Measurements from ENCODE around the gene SYNGAP1. TPM values are rescaled to one million over a fixed set of nuclear protein-coding genes. Genes with fewer than 3 reads are reported as not detected.

The SYNGAP1 gene
- total RNA-seq, 1 donor from 2014 or later = 36.1 TPM

- H3K27me3 Mint-ChIP-seq (ENCODE audit: low read depth, unreplicated experiment) = no peaks in the 10 kb centered on the region
- Histone ChIP-seq H3K79me2 (ENCODE audit: insufficient read depth, low read length) (peaks cover 51% of the 10 kb centered on the region), H3K9me3 (ENCODE audit: insufficient read depth, low read depth, low read length) (no peaks in the 10 kb centered on the region), H3K27ac (ENCODE audit: low read depth, low read length) (peak overlapping the region; percentile 77), H3K36me3 (ENCODE audit: insufficient read depth, low read length) (no peaks in the 10 kb centered on the region), H3K9ac (ENCODE audit: low read length) (peak overlapping the region; percentile 83), H3K4me1 (ENCODE audit: insufficient read depth, low read length) (peaks cover 13% of the 10 kb centered on the region), H3K4me2 (ENCODE audit: low read length) (peak overlapping the region; percentile 88), H3K4me3 (ENCODE audit: insufficient read depth, low read depth, low read length) (peak overlapping the region; percentile 88), H2AFZ (ENCODE audit: low read depth, low read length) (peak overlapping the region; percentile 72), H4K20me1 (ENCODE audit: insufficient read depth, low read length) (no peaks in the 10 kb centered on the region), H3K27me3 (ENCODE audit: insufficient read depth, low read length) (no peaks in the 10 kb centered on the region)
- peaks cover 6% of the 10 kb centered on the region for H3K4me1 Mint-ChIP-seq (ENCODE audit: low read depth, unreplicated experiment)
- FAIRE-seq (no peak), DNase-seq (ENCODE audit: low read depth) (peak; percentile 26)
- peak overlapping the region; percentile 64 for H3K27ac Mint-ChIP-seq (ENCODE audit: unreplicated experiment)
- peak overlapping the region; percentile 81 for H3K4me3 Mint-ChIP-seq (ENCODE audit: unreplicated experiment)
- H3K9me3 Mint-ChIP-seq (ENCODE audit: unreplicated experiment) = no peaks in the 10 kb centered on the region
- TF ChIP-seq CTCF (IDR thresholded peaks at IDR 0.05; ENCODE audit: insufficient read depth, low read depth, low read length) (no peak), EZH2 (IDR thresholded peaks at IDR 0.05; ENCODE audit: insufficient read depth, low read length) (no peak)
- no peaks in the 10 kb centered on the region for H3K36me3 Mint-ChIP-seq (ENCODE audit: low read depth, unreplicated experiment)
These were observed 27.8 kb upstream of the SYNGAP1 start for GRCh38 chr6:33391922-33392594.

- no peaks in the 10 kb centered on the region for H3K36me3 Mint-ChIP-seq (ENCODE audit: low read depth, unreplicated experiment)
- Histone ChIP-seq H3K79me2 (ENCODE audit: insufficient read depth, low read length) (peaks cover 55% of the 10 kb centered on the region), H4K20me1 (ENCODE audit: insufficient read depth, low read length) (peaks cover 2% of the 10 kb centered on the region), H3K27ac (ENCODE audit: low read depth, low read length) (peak overlapping the region; percentile 77), H3K9me3 (ENCODE audit: insufficient read depth, low read depth, low read length) (no peaks in the 10 kb centered on the region), H3K36me3 (ENCODE audit: insufficient read depth, low read length) (no peaks in the 10 kb centered on the region), H3K27me3 (ENCODE audit: insufficient read depth, low read length) (no peaks in the 10 kb centered on the region), H3K4me1 (ENCODE audit: insufficient read depth, low read length) (peaks cover 13% of the 10 kb centered on the region), H3K4me3 (ENCODE audit: insufficient read depth, low read depth, low read length) (peak overlapping the region; percentile 88), H3K9ac (ENCODE audit: low read length) (peak overlapping the region; percentile 83), H2AFZ (ENCODE audit: low read depth, low read length) (peak overlapping the region; percentile 72), H3K4me2 (ENCODE audit: low read length) (peak overlapping the region; percentile 88)
- peaks cover 6% of the 10 kb centered on the region for H3K4me1 Mint-ChIP-seq (ENCODE audit: low read depth, unreplicated experiment)
- no peak for TF ChIP-seq CTCF (IDR thresholded peaks at IDR 0.05; ENCODE audit: insufficient read depth, low read depth, low read length)
- no peak for TF ChIP-seq EZH2 (IDR thresholded peaks at IDR 0.05; ENCODE audit: insufficient read depth, low read length)
- no peaks in the 10 kb centered on the region for H3K9me3 Mint-ChIP-seq (ENCODE audit: unreplicated experiment)
- DNase-seq (ENCODE audit: low read depth) (no peak), FAIRE-seq (no peak)
- H3K4me3 Mint-ChIP-seq (ENCODE audit: unreplicated experiment) = peak overlapping the region; percentile 81
- no peaks in the 10 kb centered on the region for H3K27me3 Mint-ChIP-seq (ENCODE audit: low read depth, unreplicated experiment)
- H3K27ac Mint-ChIP-seq (ENCODE audit: unreplicated experiment) = peak overlapping the region; percentile 2
These were observed 27.3 kb upstream of the SYNGAP1 start for GRCh38 chr6:33392595-33392948.

GRCh38 chr6:33392979-33393378 lies 26.9 kb upstream of the SYNGAP1 start:
- Histone ChIP-seq H2AFZ (ENCODE audit: low read depth, low read length) (peak overlapping the region; percentile 19), H3K36me3 (ENCODE audit: insufficient read depth, low read length) (no peaks in the 10 kb centered on the region), H3K4me2 (ENCODE audit: low read length) (peak overlapping the region; percentile 88), H3K27me3 (ENCODE audit: insufficient read depth, low read length) (no peaks in the 10 kb centered on the region), H3K27ac (ENCODE audit: low read depth, low read length) (peak overlapping the region; percentile 77), H3K9ac (ENCODE audit: low read length) (peak overlapping the region; percentile 83), H4K20me1 (ENCODE audit: insufficient read depth, low read length) (peaks cover 6% of the 10 kb centered on the region), H3K4me3 (ENCODE audit: insufficient read depth, low read depth, low read length) (peak overlapping the region; percentile 88), H3K9me3 (ENCODE audit: insufficient read depth, low read depth, low read length) (no peaks in the 10 kb centered on the region), H3K4me1 (ENCODE audit: insufficient read depth, low read length) (peaks cover 13% of the 10 kb centered on the region), H3K79me2 (ENCODE audit: insufficient read depth, low read length) (peaks cover 59% of the 10 kb centered on the region)
- no peak for TF ChIP-seq CTCF (IDR thresholded peaks at IDR 0.05; ENCODE audit: insufficient read depth, low read depth, low read length)
- no peaks in the 10 kb centered on the region for H3K27me3 Mint-ChIP-seq (ENCODE audit: low read depth, unreplicated experiment)
- H3K4me3 Mint-ChIP-seq (ENCODE audit: unreplicated experiment) = peak overlapping the region; percentile 81
- no peaks in the 10 kb centered on the region for H3K36me3 Mint-ChIP-seq (ENCODE audit: low read depth, unreplicated experiment)
- peak overlapping the region; percentile 2 for H3K27ac Mint-ChIP-seq (ENCODE audit: unreplicated experiment)
- no peaks in the 10 kb centered on the region for H3K9me3 Mint-ChIP-seq (ENCODE audit: unreplicated experiment)
- peaks cover 6% of the 10 kb centered on the region for H3K4me1 Mint-ChIP-seq (ENCODE audit: low read depth, unreplicated experiment)
- FAIRE-seq = no peak
- DNase-seq (ENCODE audit: low read depth) = no peak
